MCF 10A (cell line): ENCODE results near the gene FAM76B. TPM values are rescaled to one million over a fixed set of nuclear protein-coding genes. Genes with fewer than 3 reads are reported as not detected.

ENCODE experiments used
- BruUV-seq: library from RNA; stranded (reverse); fragments of 400-500 nt; replicated peaks from 2 replicates; lab custom pipeline; 2021; lab: Mats Ljungman, UMichigan
- CTCF ChIA-PET: fragments of 300-600 bp; sonication (Branson Sonifier 250); formaldehyde crosslinking; extraction: SDS; loops from one replicate; lab custom pipeline; 2021; ENCODE audit warnings: antibody characterized with exemption, inconsistent platforms; lab: Yijun Ruan, JAX
- POLR2A ChIA-PET: fragments of 300-600, 350-650 bp; sonication (Branson Sonifier 250); formaldehyde crosslinking; extraction: SDS; loops from one replicate; lab custom pipeline; 2020; ENCODE audit warnings: antibody characterized with exemption, inconsistent platforms; lab: Yijun Ruan, JAX
- DNase-seq: peaks from one replicate; pipeline ENCODE4 v3.0.0-alpha.2; 2018; ENCODE audit not compliant: unreplicated experiment
- H3K27ac Mint-ChIP-seq: one replicate; pipeline ENCODE4 v1.8.0; 2022; ENCODE audit warnings: mild to moderate bottlenecking, low read depth, mixed read lengths; ENCODE audit not compliant: unreplicated experiment
- H3K27me3 Mint-ChIP-seq: one replicate; pipeline ENCODE4 v1.8.0; 2022; ENCODE audit warnings: mixed read lengths; ENCODE audit not compliant: insufficient read depth, unreplicated experiment
- H3K36me3 Mint-ChIP-seq: one replicate; pipeline ENCODE4 v1.8.0; 2022; ENCODE audit warnings: mild to moderate bottlenecking, moderate library complexity, mixed read lengths; ENCODE audit not compliant: insufficient read depth, unreplicated experiment
- H3K4me1 Mint-ChIP-seq: one replicate; pipeline ENCODE4 v1.8.0; 2022; ENCODE audit warnings: mixed read lengths; ENCODE audit not compliant: insufficient read depth, unreplicated experiment
- H3K4me3 Mint-ChIP-seq: one replicate; pipeline ENCODE4 v1.8.0; 2022; ENCODE audit warnings: mild to moderate bottlenecking, moderate library complexity, mixed read lengths; ENCODE audit not compliant: unreplicated experiment
- H3K9me3 Mint-ChIP-seq: one replicate; pipeline ENCODE4 v1.8.0; 2022; ENCODE audit warnings: mixed read lengths; ENCODE audit not compliant: unreplicated experiment
- intact Hi-C: fragments of 100-400 bp; cut with micrococcal nuclease; formaldehyde crosslinking; loops from 2 replicates; pipeline ENCODE4 v1.14.1; 2022
- total RNA-seq: library from RNA; stranded (reverse); gene quantifications from 2 replicates; pipeline ENCODE4 v1.2.3, GENCODE V29; 2022
- TF ChIP-seq, protein P1 (sequence below): fragments of 200-600 bp; IDR thresholded peaks from one replicate; pipeline ENCODE4 v1.8.0; 2022; ENCODE audit warnings: antibody characterized with exemption, mild to moderate bottlenecking; ENCODE audit not compliant: unreplicated experiment

FAM76B gene
- total RNA-seq, 1 experiment from 2014 or later = 28.5 TPM

DNA sequence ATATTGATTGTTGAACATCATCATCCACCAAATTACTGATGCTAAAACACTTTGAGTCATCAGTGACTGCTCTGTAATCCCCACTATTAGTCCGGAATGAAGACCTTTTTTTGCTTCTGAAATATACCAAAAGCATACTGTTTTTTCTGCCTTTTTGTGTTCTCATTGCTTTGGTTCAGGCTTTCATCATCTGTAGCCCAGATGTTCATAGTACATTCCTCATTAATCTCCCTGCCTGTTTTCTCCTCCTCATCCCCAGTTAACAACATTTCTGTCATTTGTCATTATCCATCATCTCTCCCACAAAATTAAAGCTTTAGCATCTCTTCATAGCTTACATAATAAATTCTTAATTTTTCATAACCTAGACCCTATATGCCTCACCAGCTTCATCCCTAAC lies 10.0 kb upstream of the FAM76B start:
- peaks cover 9% of the 10 kb centered on the region for H3K4me1 Mint-ChIP-seq

DNA sequence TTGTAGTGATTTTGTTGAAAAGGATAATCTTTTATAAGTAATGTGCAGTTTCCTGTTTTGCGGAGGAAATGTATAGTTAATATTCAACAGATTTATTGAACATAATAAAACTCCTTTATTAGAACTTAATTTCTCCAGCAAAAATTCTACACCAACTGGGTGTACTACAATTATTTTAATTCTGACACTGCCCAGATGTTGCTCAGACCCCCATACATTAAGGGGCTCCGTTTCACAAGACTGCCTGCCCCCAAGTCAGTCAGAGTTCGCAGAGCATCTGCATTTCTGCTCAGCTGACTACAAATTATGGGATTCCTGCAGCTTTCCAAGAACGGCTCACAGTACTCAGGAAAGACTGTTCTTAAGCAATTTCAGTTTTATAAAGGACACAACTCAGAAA lies 6.9 kb upstream of the FAM76B start:
- no TSS peak for BruUV-seq
- TF ChIP-seq, protein P1, sequence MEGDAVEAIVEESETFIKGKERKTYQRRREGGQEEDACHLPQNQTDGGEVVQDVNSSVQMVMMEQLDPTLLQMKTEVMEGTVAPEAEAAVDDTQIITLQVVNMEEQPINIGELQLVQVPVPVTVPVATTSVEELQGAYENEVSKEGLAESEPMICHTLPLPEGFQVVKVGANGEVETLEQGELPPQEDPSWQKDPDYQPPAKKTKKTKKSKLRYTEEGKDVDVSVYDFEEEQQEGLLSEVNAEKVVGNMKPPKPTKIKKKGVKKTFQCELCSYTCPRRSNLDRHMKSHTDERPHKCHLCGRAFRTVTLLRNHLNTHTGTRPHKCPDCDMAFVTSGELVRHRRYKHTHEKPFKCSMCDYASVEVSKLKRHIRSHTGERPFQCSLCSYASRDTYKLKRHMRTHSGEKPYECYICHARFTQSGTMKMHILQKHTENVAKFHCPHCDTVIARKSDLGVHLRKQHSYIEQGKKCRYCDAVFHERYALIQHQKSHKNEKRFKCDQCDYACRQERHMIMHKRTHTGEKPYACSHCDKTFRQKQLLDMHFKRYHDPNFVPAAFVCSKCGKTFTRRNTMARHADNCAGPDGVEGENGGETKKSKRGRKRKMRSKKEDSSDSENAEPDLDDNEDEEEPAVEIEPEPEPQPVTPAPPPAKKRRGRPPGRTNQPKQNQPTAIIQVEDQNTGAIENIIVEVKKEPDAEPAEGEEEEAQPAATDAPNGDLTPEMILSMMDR = no peak
- CTCF ChIA-PET = interaction anchor here (0.6 to 1.0 kb wide), 4 partner anchors 27 to 1173 kb away, joined by 3 read pairs; no protein-coding TSS in a partner anchor
- POLR2A ChIA-PET = no interaction called here
- no peak overlapping the region for H3K27ac Mint-ChIP-seq
- no peaks in the 10 kb centered on the region for H3K27me3 Mint-ChIP-seq
- peaks cover 26% of the 10 kb centered on the region for H3K36me3 Mint-ChIP-seq
- intact Hi-C loops = no loop called here
- H3K4me3 Mint-ChIP-seq = no peak overlapping the region
- H3K9me3 Mint-ChIP-seq = no peaks in the 10 kb centered on the region
- DNase-seq = no peak
- H3K4me1 Mint-ChIP-seq = peaks cover 17% of the 10 kb centered on the region

More for the DNA sequence above, 10.0 kb upstream of the FAM76B start:
- Mint-ChIP-seq H3K9me3 (no peaks in the 10 kb centered on the region), H3K27ac (no peak overlapping the region), H3K36me3 (peaks cover 46% of the 10 kb centered on the region), H3K27me3 (no peaks in the 10 kb centered on the region), H3K4me3 (no peak overlapping the region)
- BruUV-seq = no TSS peak
- ChIA-PET POLR2A (interaction anchor here (3.9 kb wide), 1 partner anchor 9 kb away, joined by 21 read pairs; the partner anchor contains the start of genes CEP57 and FAM76B), CTCF (interaction anchor here (0.6 to 1.4 kb wide), 5 partner anchors 8 to 213 kb away, joined by 3 to 4 read pairs (median 3); no protein-coding TSS in a partner anchor)
- TF ChIP-seq, protein P1 = no peak
- intact Hi-C loops = no loop called here
- DNase-seq = no peak

DNA sequence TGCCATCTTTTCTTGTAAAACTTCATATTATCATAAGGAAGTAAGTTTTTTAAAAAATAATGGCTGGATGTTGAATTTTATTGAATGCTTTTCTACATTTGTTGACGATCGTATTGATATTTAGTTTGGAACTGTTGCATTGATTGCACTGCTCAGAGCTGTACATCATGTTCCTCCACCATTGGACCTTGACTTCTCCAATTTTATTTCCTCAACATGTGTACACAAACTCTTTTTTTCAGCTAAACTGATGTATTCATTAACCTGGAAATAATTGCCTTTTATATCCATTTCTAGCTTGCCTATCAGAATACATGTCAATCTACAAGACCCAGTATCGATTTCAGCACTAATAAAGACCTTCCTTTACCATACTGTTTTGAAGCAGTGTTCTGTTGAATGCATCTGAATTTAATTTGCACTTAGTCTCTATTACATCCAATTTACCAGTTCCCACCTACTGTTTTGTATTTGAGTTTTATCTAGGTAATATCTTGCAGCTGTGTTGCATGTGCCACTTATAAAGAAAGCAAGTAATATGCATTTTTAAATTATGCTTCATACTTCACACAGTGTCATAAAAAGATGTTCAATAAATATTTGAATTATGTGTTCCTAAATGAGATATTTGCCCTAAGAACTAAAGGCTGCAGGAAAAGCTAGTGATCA lies 6.2 kb upstream of the FAM76B start:
- BruUV-seq = no TSS peak
- Mint-ChIP-seq H3K4me3 (no peak overlapping the region), H3K27me3 (no peaks in the 10 kb centered on the region), H3K27ac (no peak overlapping the region), H3K4me1 (peaks cover 18% of the 10 kb centered on the region), H3K36me3 (peaks cover 24% of the 10 kb centered on the region), H3K9me3 (no peaks in the 10 kb centered on the region)
- intact Hi-C loops = no loop called here
- ChIA-PET CTCF (interaction anchor here (0.9 to 1.0 kb wide), 3 partner anchors 28 to 1173 kb away, joined by 3 to 4 read pairs (median 3); no protein-coding TSS in a partner anchor), POLR2A (interaction anchor here (0.6 to 1.0 kb wide), 3 partner anchors 660 to 1303 kb away, joined by 3 to 5 read pairs (median 3); no protein-coding TSS in a partner anchor)
- TF ChIP-seq, protein P1 = no peak
- no peak for DNase-seq

DNA sequence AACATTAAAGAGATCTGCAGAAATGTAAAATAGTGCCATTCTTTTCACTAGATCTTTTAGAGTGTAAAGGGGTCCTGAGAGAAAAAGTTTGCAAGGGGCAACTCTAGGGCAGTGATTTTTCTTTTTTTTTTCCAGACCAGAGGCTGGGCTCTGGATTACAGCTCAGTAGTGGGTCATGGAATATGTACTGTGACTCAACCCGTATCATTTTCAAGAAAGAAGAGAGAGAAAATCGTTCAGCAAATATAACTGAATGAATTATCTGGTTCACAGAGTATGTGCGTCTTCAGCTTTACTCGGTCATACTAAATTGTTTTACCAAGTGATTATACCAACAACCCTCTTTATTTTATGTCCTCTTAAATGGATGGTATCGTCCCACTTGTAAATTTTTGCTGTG lies 4.5 kb upstream of the FAM76B start:
- Mint-ChIP-seq H3K36me3 (peaks cover 11% of the 10 kb centered on the region), H3K9me3 (no peaks in the 10 kb centered on the region), H3K4me3 (no peak overlapping the region), H3K27me3 (no peaks in the 10 kb centered on the region), H3K4me1 (peaks cover 10% of the 10 kb centered on the region), H3K27ac (no peak overlapping the region)
- TF ChIP-seq, protein P1 = no peak
- ChIA-PET POLR2A (no interaction called here), CTCF (interaction anchor here (0.5 to 0.6 kb wide), 2 partner anchors 532 to 545 kb away, joined by 3 read pairs; no protein-coding TSS in a partner anchor)
- BruUV-seq = no TSS peak
- intact Hi-C loops = no loop called here
- DNase-seq = no peak
